NOMO-1 treated with DMSO at 0.1 percent for 48 hours (cell line): ENCODE measurements around the gene CEP72.
"Not testable (repeated sequence)": the region's sequence is repeated elsewhere in the genome, so short reads cannot be mapped to it uniquely, and the experiment has no call there.

Experiments used
- DNase-seq: peaks from one replicate; lab custom pipeline; 2025; ENCODE audit not compliant: unreplicated experiment; lab: John Stamatoyannopoulos, UW

CEP72 gene

GRCh38 chr5:612498-613424 is 621 bp downstream of the CEP72 start:
- peak; percentile 19 for DNase-seq

- no peak for DNase-seq
These were observed 4.4 kb downstream of the CEP72 start for GRCh38 chr5:616484-617039.

GRCh38 chr5:617896-618295 is 5.8 kb downstream of the CEP72 start:
- DNase-seq = no peak

- DNase-seq = no peak
These were observed 6.3 kb downstream of the CEP72 start for GRCh38 chr5:618450-618849.

- DNase-seq = no peak
These were observed 7.3 kb downstream of the CEP72 start for GRCh38 chr5:619444-619843.

- DNase-seq = no peak
These were observed 8.0 kb downstream of the CEP72 start for GRCh38 chr5:620152-620551.

GRCh38 chr5:620586-621180 is 8.5 kb downstream of the CEP72 start:
- no peak for DNase-seq

- no peak for DNase-seq
These were observed 9.2 kb downstream of the CEP72 start for GRCh38 chr5:621341-621761.

GRCh38 chr5:622359-622758 is 10.2 kb downstream of the CEP72 start:
- DNase-seq = no peak

GRCh38 chr5:622946-623522 is 10.9 kb downstream of the CEP72 start:
- no peak for DNase-seq

- no peak for DNase-seq
These were observed 11.4 kb downstream of the CEP72 start for GRCh38 chr5:623531-623930.

- no peak for DNase-seq
These were observed 12.2 kb downstream of the CEP72 start for GRCh38 chr5:624118-624950.

GRCh38 chr5:624951-625230 is 12.8 kb downstream of the CEP72 start:
- no peak for DNase-seq

GRCh38 chr5:625516-625915 is 13.4 kb downstream of the CEP72 start:
- DNase-seq = no peak

- peak; percentile 46 for DNase-seq
These were observed 14.7 kb downstream of the CEP72 start for GRCh38 chr5:626850-627249.

GRCh38 chr5:627840-628239 is 15.7 kb downstream of the CEP72 start:
- DNase-seq = no peak

- DNase-seq = not testable (repeated sequence)
These were observed 16.4 kb downstream of the CEP72 start for GRCh38 chr5:628351-629205.

- DNase-seq = no peak
These were observed 21.4 kb downstream of the CEP72 start for GRCh38 chr5:633501-633955.

- no peak for DNase-seq
These were observed 22.1 kb downstream of the CEP72 start for GRCh38 chr5:634191-634590.
